Measurements from ENCODE around the gene KLHL29.

KLHL29 gene

DNA sequence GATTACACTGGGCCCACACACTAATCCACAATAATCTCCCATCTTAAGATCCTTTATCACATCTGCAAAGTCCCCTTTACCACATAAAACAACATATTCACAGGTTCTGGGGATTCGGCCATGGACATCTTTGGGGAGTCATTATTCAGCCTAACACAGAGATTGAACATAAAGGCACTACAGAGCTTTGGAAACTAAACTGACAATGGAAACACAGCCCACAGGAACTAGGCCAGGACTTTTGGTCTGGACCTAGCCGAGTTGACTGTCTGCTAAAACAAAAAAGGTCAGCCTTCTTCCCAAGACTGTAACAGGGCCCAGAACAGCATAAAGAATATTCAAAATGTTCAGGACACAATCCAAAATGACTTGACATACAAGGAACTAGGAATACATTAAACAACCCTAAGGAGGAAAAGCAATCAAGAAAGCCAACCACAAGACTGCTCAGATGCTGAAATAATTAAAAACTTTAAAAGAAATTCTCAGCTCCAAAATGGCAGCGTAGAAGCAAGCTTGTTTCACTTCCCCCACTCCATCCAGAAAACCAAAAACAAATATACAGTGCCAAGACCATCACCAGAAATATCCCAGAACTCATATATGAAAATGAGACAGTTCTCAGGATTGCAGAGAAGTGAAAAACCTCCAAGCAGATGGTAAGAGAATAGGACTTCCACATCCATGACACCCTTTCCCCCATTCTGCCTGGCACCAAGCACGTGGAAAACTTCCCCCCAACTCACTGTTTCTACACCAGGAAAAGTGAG is 334.1 kb downstream of the KLHL29 start:
- no peak for TF ChIP-seq POLR2AphosphoS5 (IDR thresholded peaks at IDR 0.05; ENCODE audit: low read depth, low read length)
- TF ChIP-seq FOXP2 (optimal IDR thresholded peaks at IDR 0.05; ENCODE audit: borderline replicate concordance, extremely low read depth, extremely low read length, insufficient read depth) = no peak
- TF ChIP-seq, protein P1, sequence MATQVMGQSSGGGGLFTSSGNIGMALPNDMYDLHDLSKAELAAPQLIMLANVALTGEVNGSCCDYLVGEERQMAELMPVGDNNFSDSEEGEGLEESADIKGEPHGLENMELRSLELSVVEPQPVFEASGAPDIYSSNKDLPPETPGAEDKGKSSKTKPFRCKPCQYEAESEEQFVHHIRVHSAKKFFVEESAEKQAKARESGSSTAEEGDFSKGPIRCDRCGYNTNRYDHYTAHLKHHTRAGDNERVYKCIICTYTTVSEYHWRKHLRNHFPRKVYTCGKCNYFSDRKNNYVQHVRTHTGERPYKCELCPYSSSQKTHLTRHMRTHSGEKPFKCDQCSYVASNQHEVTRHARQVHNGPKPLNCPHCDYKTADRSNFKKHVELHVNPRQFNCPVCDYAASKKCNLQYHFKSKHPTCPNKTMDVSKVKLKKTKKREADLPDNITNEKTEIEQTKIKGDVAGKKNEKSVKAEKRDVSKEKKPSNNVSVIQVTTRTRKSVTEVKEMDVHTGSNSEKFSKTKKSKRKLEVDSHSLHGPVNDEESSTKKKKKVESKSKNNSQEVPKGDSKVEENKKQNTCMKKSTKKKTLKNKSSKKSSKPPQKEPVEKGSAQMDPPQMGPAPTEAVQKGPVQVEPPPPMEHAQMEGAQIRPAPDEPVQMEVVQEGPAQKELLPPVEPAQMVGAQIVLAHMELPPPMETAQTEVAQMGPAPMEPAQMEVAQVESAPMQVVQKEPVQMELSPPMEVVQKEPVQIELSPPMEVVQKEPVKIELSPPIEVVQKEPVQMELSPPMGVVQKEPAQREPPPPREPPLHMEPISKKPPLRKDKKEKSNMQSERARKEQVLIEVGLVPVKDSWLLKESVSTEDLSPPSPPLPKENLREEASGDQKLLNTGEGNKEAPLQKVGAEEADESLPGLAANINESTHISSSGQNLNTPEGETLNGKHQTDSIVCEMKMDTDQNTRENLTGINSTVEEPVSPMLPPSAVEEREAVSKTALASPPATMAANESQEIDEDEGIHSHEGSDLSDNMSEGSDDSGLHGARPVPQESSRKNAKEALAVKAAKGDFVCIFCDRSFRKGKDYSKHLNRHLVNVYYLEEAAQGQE (IDR thresholded peaks at IDR 0.05; ENCODE audit: insufficient read depth in 1 of 2, low read depth in 2 of 2, low read length in 2 of 2) = no peak
- TF ChIP-seq TAF1 (IDR thresholded peaks at IDR 0.05; ENCODE audit: borderline replicate concordance, insufficient read depth, low read length) = no peak
- TF ChIP-seq SIN3A (IDR thresholded peaks at IDR 0.05; ENCODE audit: borderline replicate concordance, insufficient read depth, low read length) = no peak

DNA sequence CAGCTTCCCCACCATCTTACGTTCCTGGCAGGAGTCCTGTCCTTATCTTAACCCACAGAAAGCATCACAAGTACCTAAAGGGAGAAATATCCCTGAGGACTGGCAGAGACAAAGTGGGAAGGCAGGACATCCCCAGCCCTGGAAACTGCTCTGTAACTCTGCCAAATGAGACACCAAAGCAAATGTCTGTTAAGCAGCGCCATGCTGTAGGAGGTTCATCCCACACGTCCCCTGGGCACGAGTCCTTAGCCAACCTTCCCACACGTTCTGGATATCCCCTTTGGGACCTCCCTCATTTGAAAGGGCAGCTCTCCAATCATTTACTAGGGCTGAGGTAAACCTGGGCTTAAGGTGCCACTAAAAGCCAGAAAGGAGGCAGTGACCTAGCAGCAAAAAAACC is 334.7 kb downstream of the KLHL29 start:
- no peak for TF ChIP-seq FOXP2 (optimal IDR thresholded peaks at IDR 0.05; ENCODE audit: borderline replicate concordance, extremely low read depth, extremely low read length, insufficient read depth)
- TF ChIP-seq, protein P1 (IDR thresholded peaks at IDR 0.05; ENCODE audit: insufficient read depth in 1 of 2, low read depth in 2 of 2, low read length in 2 of 2) = no peak
- no peak for TF ChIP-seq SIN3A (IDR thresholded peaks at IDR 0.05; ENCODE audit: borderline replicate concordance, insufficient read depth, low read length)
- TF ChIP-seq POLR2AphosphoS5 (IDR thresholded peaks at IDR 0.05; ENCODE audit: low read depth, low read length) = no peak
- no peak for TF ChIP-seq TAF1 (IDR thresholded peaks at IDR 0.05; ENCODE audit: borderline replicate concordance, insufficient read depth, low read length)

DNA sequence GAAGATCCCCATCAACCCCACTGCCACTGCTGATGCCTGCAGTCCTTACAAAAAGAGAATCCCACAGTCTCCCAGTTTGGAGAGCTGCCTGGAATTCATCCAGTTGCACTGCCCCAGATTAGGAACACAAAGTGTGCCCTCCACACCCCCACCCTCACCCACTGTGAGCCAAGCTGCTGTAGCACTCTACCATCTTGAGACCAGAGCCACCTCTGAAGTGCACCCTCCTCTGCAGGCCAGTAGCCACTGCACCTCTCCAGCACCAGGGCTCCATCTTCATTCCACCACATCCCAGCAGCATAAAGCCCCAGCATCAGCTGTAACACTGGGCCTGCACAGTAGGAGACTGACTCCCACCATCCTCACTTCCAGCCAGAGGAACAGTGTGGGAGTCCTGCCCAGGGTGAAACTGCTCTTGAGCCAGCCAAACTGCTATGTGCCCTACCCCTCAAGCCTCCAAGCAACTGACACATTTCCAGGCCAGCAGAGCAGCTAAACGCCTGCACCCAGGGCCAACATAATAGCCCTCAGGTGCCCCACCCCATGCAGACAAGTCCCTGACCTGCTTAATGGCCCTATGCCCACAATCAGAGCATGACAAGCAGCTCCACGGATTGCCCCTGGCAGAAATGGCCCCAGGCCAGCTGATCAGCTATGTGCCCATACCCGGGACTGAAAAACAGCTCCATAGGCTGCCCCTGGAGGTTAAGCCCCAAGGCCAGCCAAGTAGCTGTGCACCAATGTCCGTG is 335.9 kb downstream of the KLHL29 start:
- TF ChIP-seq TAF1 (IDR thresholded peaks at IDR 0.05; ENCODE audit: borderline replicate concordance, insufficient read depth, low read length) = no peak
- TF ChIP-seq, protein P1 (IDR thresholded peaks at IDR 0.05; ENCODE audit: insufficient read depth in 1 of 2, low read depth in 2 of 2, low read length in 2 of 2) = no peak
- TF ChIP-seq SIN3A (IDR thresholded peaks at IDR 0.05; ENCODE audit: borderline replicate concordance, insufficient read depth, low read length) = no peak
- no peak for TF ChIP-seq FOXP2 (optimal IDR thresholded peaks at IDR 0.05; ENCODE audit: borderline replicate concordance, extremely low read depth, extremely low read length, insufficient read depth)
- no peak for TF ChIP-seq POLR2AphosphoS5 (IDR thresholded peaks at IDR 0.05; ENCODE audit: low read depth, low read length)

GRCh38 chr2:23721454-23721826 is 336.5 kb downstream of the KLHL29 start:
- TF ChIP-seq TAF1 (IDR thresholded peaks at IDR 0.05; ENCODE audit: borderline replicate concordance, insufficient read depth, low read length) (no peak), POLR2AphosphoS5 (IDR thresholded peaks at IDR 0.05; ENCODE audit: low read depth, low read length) (no peak), SIN3A (IDR thresholded peaks at IDR 0.05; ENCODE audit: borderline replicate concordance, insufficient read depth, low read length) (no peak)

DNA sequence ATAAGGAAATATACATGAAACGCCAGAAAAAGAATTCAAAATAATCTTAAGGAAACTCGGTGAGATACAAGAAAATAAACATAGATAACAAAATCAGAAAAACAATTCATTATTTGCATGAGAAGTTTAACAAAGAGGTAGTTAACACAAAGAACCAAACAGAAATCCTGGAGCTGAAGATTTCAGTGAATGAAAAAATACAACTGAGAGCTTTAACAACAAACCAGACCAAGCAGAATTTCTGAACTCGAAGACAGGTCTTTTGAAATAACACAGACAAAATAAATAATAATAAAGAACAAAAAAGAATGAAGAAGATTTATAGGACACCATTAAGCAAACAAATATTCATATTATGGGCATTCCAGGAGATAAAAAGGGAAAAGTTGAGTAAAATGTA is 337.3 kb downstream of the KLHL29 start:
- TF ChIP-seq, protein P1 (IDR thresholded peaks at IDR 0.05; ENCODE audit: insufficient read depth in 1 of 2, low read depth in 2 of 2, low read length in 2 of 2) = no peak
- TF ChIP-seq TAF1 (IDR thresholded peaks at IDR 0.05; ENCODE audit: borderline replicate concordance, insufficient read depth, low read length) (no peak), FOXP2 (optimal IDR thresholded peaks at IDR 0.05; ENCODE audit: borderline replicate concordance, extremely low read depth, extremely low read length, insufficient read depth) (no peak), POLR2AphosphoS5 (IDR thresholded peaks at IDR 0.05; ENCODE audit: low read depth, low read length) (no peak), SIN3A (IDR thresholded peaks at IDR 0.05; ENCODE audit: borderline replicate concordance, insufficient read depth, low read length) (no peak)
